ENCODE data around the gene GSKIP. TPM values are rescaled to one million over a fixed set of nuclear protein-coding genes. Genes with fewer than 3 reads are reported as not detected.

GSKIP gene
- polyA plus RNA-seq, 3 donors from 2014 or later = 18.0 to 23.2 (median 21.2) TPM

DNA sequence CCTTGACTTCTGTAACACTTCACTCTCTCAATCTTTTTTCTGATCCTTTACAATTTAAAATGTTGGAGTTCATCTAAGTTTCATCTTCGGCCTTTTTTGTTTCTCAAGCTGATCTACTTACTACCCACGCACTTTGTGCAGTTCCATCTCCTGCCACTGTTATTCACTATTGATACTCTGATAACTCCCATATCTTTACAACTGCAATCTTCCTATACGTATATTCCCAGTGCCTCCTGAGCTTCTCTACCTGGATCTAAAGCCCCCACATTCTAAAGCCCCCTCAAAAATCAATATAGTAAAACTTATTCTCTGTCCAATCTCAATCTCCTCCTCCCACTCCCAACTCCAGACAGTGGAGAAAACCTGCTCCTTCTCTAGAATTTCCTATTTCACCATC lies 6.1 kb upstream of the GSKIP start:
- no peak overlapping the region for H3K27ac Mint-ChIP-seq
- no peaks in the 10 kb centered on the region for H3K9me3 Mint-ChIP-seq
- peaks cover 29 to 58% of the 10 kb centered on the region in 2 donors for H3K4me1 Mint-ChIP-seq
- H3K4me3 Mint-ChIP-seq = no peak overlapping the region
- peaks cover 0 to 4% (median 0%) of the 10 kb centered on the region in 3 donors for H3K36me3 Mint-ChIP-seq
- no peak for DNase-seq
- peaks cover 2 to 3% (median 2%) of the 10 kb centered on the region in 3 donors for H3K27me3 Mint-ChIP-seq (ENCODE audit: low read depth in 3 of 3)

GRCh38 chr14:96359959-96360358 lies 3.4 kb upstream of the GSKIP start:
- no peaks in the 10 kb centered on the region for H3K9me3 Mint-ChIP-seq
- peaks cover 41 to 65% of the 10 kb centered on the region in 2 donors for H3K4me1 Mint-ChIP-seq
- H3K4me3 Mint-ChIP-seq = no peak overlapping the region
- peaks cover 3 to 5% (median 5%) of the 10 kb centered on the region in 3 donors for H3K27me3 Mint-ChIP-seq (ENCODE audit: low read depth in 3 of 3)
- no peak overlapping the region for H3K27ac Mint-ChIP-seq
- H3K36me3 Mint-ChIP-seq = peaks cover 0 to 4% (median 3%) of the 10 kb centered on the region in 3 donors
- no peak for DNase-seq

DNA sequence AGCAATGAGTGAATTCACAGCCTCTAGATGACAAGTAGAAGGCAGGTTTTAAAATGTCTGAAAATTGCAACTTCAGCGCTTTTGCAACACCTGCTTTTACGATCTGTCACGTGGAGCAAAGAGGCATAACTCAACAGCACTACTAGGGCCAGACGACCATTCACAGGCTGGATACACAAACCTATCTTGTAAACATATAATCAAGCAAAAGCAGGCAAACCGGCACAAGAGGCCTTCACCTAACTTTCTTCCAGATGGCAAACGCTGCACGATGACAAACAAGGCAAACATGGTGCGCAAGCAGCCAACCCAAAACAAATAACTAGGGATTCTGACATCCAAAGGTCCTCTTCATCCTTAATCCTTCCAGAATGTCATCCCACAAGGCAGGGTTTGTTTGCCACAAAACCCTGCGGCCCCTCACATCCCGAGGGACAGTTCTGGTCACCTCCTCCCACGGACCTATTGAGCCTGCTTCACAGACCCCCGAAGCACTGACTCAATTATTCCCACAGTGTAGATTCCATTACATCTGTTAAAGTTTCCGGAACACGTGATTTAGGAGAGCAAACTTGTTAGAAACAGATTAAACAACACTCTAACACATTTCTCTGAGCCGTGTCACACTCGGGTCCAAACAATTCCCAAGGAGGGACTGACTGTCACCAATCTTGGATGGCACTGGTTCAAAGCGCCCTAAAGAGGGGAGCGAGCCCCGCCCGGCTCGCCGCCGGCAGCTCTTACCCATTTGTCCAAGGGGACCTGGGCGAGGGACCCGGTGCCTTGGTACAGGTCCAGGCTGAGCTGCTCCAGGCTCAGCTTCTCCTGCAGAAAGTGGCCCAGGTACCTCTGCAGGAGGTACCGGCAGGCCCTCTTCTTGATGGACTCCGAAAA lies 1.0 kb upstream of the GSKIP start:
- Mint-ChIP-seq H3K27me3 (ENCODE audit: low read depth in 3 of 3) (peaks cover 1 to 5% (median 5%) of the 10 kb centered on the region in 3 donors), H3K4me3 (peak overlapping the region; percentile 85 to 97 (median 88)), H3K4me1 (peaks cover 42 to 55% of the 10 kb centered on the region in 2 donors), H3K27ac (peak overlapping the region; percentile 84 to 96 (median 93)), H3K36me3 (peaks cover 0 to 5% (median 0%) of the 10 kb centered on the region in 3 donors), H3K9me3 (no peaks in the 10 kb centered on the region)
- peak; percentile 49 to 63 (median 50) for DNase-seq

DNA sequence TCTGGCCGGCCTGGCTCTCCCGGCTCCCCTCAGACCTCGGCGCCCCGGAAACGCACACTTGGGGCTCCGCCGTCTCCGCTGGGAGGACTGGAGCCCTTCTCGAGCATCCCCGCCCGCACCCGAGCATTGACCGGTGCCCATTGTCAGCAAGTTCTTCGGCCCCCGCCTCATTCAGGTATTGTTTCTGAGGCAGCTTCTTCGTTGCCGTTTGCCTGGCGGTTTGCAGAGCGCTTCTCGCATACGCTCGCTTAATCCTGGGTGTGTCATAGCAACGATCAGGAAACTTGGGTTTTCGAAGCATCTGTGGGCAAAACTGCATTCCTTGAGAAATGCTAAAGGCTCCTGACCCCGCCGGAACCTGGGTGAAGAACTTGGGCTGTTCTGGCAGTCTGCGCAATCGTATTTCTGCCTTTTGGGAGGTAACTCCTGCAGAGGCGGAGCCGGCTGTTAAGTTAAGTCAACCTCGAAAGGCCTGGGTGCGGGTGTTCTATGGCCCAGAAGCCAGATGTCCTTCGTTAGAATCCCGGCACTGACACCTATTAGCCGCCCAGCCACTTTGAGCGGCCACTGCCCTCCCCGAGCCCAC lies 518 bp downstream of the GSKIP start:
- peak in 1 of 3 donors; percentile 6 for DNase-seq
- Mint-ChIP-seq H3K4me1 (peaks cover 42 to 56% of the 10 kb centered on the region in 2 donors), H3K27me3 (ENCODE audit: low read depth in 3 of 3) (peaks cover 1 to 5% (median 3%) of the 10 kb centered on the region in 3 donors), H3K27ac (peak overlapping the region; percentile 69 to 89 (median 76)), H3K9me3 (no peaks in the 10 kb centered on the region), H3K36me3 (peaks cover 0 to 7% (median 4%) of the 10 kb centered on the region in 3 donors), H3K4me3 (peak overlapping the region; percentile 85 to 91 (median 89))

GRCh38 chr14:96364962-96365361 lies 1.6 kb downstream of the GSKIP start:
- Mint-ChIP-seq H3K36me3 (peaks cover 0 to 10% (median 4%) of the 10 kb centered on the region in 3 donors), H3K27me3 (ENCODE audit: low read depth in 3 of 3) (peaks cover 1 to 5% (median 3%) of the 10 kb centered on the region in 3 donors), H3K9me3 (no peaks in the 10 kb centered on the region), H3K4me3 (peak overlapping the region; percentile 85 to 91 (median 89)), H3K4me1 (peaks cover 40 to 49% of the 10 kb centered on the region in 2 donors), H3K27ac (peak overlapping the region in 3 of 6 donors; percentile 69 to 88 (median 74))
- no peak for DNase-seq

DNA sequence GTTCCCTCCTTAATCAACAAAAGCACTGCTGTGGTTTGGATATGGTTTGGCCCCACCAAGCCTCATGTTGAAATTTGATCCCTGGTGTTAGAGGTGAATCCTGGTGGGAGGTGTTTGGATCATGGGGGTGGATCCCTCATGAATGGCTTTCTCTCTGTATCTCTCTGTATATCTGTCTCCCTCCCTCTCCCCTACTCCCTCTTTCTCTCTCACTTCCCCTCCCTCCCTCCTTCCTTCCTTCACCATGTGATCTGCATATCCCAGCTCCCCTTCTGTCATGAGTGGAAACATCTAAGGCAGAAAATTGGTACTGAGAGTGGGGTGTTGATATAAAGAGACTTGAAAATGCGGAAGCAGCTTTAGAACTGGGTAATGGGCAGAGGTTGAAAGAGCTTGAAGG lies 5.2 kb downstream of the GSKIP start:
- Mint-ChIP-seq H3K4me3 (no peak overlapping the region), H3K36me3 (peaks cover 0 to 10% (median 4%) of the 10 kb centered on the region in 3 donors), H3K27ac (no peak overlapping the region), H3K9me3 (no peaks in the 10 kb centered on the region), H3K4me1 (peaks cover 17 to 22% of the 10 kb centered on the region in 2 donors), H3K27me3 (ENCODE audit: low read depth in 3 of 3) (peaks cover 0 to 3% (median 0%) of the 10 kb centered on the region in 3 donors)
- no peak for DNase-seq

DNA sequence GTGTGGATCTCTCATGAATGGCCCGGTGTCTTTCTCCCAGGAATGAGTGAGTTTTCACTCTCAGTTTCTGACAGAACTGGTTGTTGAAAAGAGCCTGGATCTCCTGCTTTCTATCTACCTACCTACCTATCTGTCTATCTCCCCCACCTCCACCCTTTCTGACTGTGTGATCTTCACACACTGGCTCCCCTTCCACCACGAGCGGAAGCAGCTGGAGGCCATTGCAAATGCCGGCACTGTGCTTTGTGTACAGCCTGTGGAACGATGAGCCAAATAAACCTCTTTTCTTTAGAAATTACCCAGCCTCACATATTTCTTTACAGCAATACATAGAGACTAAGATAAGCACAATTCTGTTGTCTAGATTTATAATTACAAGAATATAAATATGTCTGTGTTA lies 7.2 kb downstream of the GSKIP start:
- Mint-ChIP-seq H3K4me3 (no peak overlapping the region), H3K4me1 (peaks cover 4 to 6% of the 10 kb centered on the region in 2 donors), H3K27ac (no peak overlapping the region), H3K36me3 (peaks cover 0 to 5% (median 4%) of the 10 kb centered on the region in 3 donors), H3K27me3 (ENCODE audit: low read depth in 3 of 3) (peaks cover 0 to under 1% (median 0%) of the 10 kb centered on the region in 3 donors), H3K9me3 (no peaks in the 10 kb centered on the region)
- DNase-seq = no peak

- peaks cover 0 to 5% (median 2%) of the 10 kb centered on the region in 3 donors for H3K36me3 Mint-ChIP-seq
- H3K27ac Mint-ChIP-seq = no peak overlapping the region
- DNase-seq = no peak
- H3K9me3 Mint-ChIP-seq = no peaks in the 10 kb centered on the region
- no peak overlapping the region for H3K4me3 Mint-ChIP-seq
- peaks cover 0 to 1% of the 10 kb centered on the region in 2 donors for H3K4me1 Mint-ChIP-seq
- peaks cover 0 to 2% (median 0%) of the 10 kb centered on the region in 3 donors for H3K27me3 Mint-ChIP-seq (ENCODE audit: low read depth in 3 of 3)
Measured at GRCh38 chr14:96373538-96373937, 10.2 kb downstream of the GSKIP start.

GRCh38 chr14:96376093-96376492 lies 12.8 kb downstream of the GSKIP start:
- H3K27me3 Mint-ChIP-seq (ENCODE audit: low read depth in 3 of 3) = peaks cover 0 to 2% (median 1%) of the 10 kb centered on the region in 3 donors

DNA sequence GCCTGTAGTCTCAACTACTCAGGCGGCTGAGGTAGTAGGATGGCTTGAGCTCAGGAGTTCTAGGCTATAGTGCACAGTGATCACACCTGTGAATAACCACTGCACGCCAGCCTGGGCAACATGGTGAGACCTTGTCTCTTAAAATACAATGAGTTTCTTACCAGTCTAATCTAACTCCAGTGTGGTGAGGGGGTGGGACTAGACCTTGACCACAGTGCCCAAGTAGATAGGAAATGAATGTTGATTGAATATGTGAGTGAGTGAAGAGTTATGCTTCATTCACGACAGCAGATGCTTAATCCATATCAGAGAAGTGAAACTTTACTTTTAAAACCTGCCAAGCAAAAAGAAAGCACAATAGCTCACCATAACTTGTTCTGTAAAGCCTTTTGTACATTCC lies 17.4 kb downstream of the GSKIP start:
- DNase-seq = no peak
- Mint-ChIP-seq H3K4me1 (peaks cover 4 to 10% of the 10 kb centered on the region in 2 donors), H3K27me3 (ENCODE audit: low read depth in 3 of 3) (peaks cover 0 to 1% (median 0%) of the 10 kb centered on the region in 3 donors), H3K36me3 (peaks cover 8 to 19% (median 13%) of the 10 kb centered on the region in 3 donors), H3K4me3 (no peak overlapping the region), H3K9me3 (no peaks in the 10 kb centered on the region), H3K27ac (peak overlapping the region in 1 of 6 donors; percentile 30)

More at GRCh38 chr14:96376093-96376492, 12.8 kb downstream of the GSKIP start:
- H3K9me3 Mint-ChIP-seq = no peaks in the 10 kb centered on the region
- H3K27ac Mint-ChIP-seq = no peak overlapping the region
- H3K4me1 Mint-ChIP-seq = peaks cover 5 to 10% of the 10 kb centered on the region in 2 donors
- no peak for DNase-seq
- no peak overlapping the region for H3K4me3 Mint-ChIP-seq
- no peaks in the 10 kb centered on the region for H3K36me3 Mint-ChIP-seq

- H3K9me3 Mint-ChIP-seq = no peaks in the 10 kb centered on the region
- DNase-seq = no peak
Measured at GRCh38 chr14:96383445-96383844, 20.1 kb downstream of the GSKIP start.

GRCh38 chr14:96384053-96384452 lies 20.7 kb downstream of the GSKIP start:
- Mint-ChIP-seq H3K9me3 (no peaks in the 10 kb centered on the region), H3K36me3 (peaks cover 12 to 22% (median 19%) of the 10 kb centered on the region in 3 donors), H3K27ac (no peak overlapping the region), H3K4me1 (peaks cover 4 to 10% of the 10 kb centered on the region in 2 donors), H3K27me3 (ENCODE audit: low read depth in 3 of 3) (no peaks in the 10 kb centered on the region), H3K4me3 (no peak overlapping the region)
- DNase-seq = no peak

More at GRCh38 chr14:96383445-96383844, 20.1 kb downstream of the GSKIP start:
- peaks cover 12 to 22% (median 19%) of the 10 kb centered on the region in 3 donors for H3K36me3 Mint-ChIP-seq
- no peak overlapping the region for H3K4me3 Mint-ChIP-seq
- peaks cover 4 to 10% of the 10 kb centered on the region in 2 donors for H3K4me1 Mint-ChIP-seq
- peaks cover 0 to 1% (median 0%) of the 10 kb centered on the region in 3 donors for H3K27me3 Mint-ChIP-seq (ENCODE audit: low read depth in 3 of 3)
- no peak overlapping the region for H3K27ac Mint-ChIP-seq

- no peak for DNase-seq
- Mint-ChIP-seq H3K27ac (no peak overlapping the region), H3K4me3 (no peak overlapping the region), H3K4me1 (peaks cover 4 to 10% of the 10 kb centered on the region in 2 donors), H3K36me3 (peaks cover 12 to 22% (median 19%) of the 10 kb centered on the region in 3 donors), H3K27me3 (ENCODE audit: low read depth in 3 of 3) (no peaks in the 10 kb centered on the region), H3K9me3 (no peaks in the 10 kb centered on the region)
Measured at GRCh38 chr14:96384740-96385139, 21.4 kb downstream of the GSKIP start.

All from immature natural killer cell (primary cell).